Measurements from ENCODE around the gene RELL1.

DNA sequence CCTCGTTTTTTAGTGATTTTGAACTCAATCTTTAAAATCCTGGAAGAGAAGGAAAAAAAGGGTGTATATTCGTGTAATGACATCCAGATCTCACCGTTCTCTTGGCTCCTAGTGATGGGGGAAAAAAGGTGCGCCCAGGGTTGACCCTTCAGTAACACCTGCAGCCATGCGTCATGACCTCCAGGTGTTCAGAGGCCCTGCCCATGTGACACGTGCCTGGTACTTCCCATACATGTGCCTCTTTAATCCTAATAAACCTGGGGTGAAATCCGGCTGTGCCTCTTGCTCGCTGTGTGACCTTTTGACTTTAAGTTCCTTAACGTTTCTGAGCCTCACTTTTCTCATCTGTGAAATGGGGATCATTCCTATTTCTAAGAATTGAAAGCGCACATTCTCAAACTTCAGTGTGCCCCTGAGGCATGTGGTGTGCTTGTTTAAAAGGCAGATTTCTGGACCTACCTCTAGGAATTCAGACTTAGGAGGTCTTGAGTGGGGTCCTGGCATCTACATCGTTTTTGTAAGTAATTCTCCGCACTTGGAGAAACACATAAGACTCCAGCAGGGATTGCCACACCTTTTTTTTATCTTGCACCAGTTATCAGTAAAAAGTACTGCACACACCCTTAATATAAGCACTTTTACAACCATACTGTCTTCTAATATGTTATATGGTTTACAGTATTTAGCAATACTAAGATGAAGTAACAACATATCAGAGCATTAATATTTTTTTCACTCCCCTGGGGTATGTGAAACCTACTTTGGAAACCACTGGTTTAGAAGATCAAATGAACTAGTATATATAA lies 90.1 kb downstream of the RELL1 start:
- TF ChIP-seq, protein P1, sequence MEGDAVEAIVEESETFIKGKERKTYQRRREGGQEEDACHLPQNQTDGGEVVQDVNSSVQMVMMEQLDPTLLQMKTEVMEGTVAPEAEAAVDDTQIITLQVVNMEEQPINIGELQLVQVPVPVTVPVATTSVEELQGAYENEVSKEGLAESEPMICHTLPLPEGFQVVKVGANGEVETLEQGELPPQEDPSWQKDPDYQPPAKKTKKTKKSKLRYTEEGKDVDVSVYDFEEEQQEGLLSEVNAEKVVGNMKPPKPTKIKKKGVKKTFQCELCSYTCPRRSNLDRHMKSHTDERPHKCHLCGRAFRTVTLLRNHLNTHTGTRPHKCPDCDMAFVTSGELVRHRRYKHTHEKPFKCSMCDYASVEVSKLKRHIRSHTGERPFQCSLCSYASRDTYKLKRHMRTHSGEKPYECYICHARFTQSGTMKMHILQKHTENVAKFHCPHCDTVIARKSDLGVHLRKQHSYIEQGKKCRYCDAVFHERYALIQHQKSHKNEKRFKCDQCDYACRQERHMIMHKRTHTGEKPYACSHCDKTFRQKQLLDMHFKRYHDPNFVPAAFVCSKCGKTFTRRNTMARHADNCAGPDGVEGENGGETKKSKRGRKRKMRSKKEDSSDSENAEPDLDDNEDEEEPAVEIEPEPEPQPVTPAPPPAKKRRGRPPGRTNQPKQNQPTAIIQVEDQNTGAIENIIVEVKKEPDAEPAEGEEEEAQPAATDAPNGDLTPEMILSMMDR (IDR thresholded peaks at IDR 0.05; ENCODE audit: poor library complexity, severe bottlenecking), result no peak
- TF ChIP-seq EZH2 (IDR thresholded peaks at IDR 0.05; ENCODE audit: borderline replicate concordance, insufficient read depth, low read length, poor library complexity, severe bottlenecking) (no peak), POLR2AphosphoS5 (IDR thresholded peaks at IDR 0.05) (no peak), RAD21 (conservative IDR thresholded peaks at IDR 0.05) (no peak), EP300 (conservative IDR thresholded peaks at IDR 0.05; ENCODE audit: poor library complexity, severe bottlenecking) (no peak), SMC3 (conservative IDR thresholded peaks at IDR 0.05; ENCODE audit: poor library complexity) (no peak), TAF1 (IDR thresholded peaks at IDR 0.05; ENCODE audit: low read depth) (no peak), MXI1 (conservative IDR thresholded peaks at IDR 0.05; ENCODE audit: poor library complexity, severe bottlenecking) (no peak)
- TF ChIP-seq, protein P2, sequence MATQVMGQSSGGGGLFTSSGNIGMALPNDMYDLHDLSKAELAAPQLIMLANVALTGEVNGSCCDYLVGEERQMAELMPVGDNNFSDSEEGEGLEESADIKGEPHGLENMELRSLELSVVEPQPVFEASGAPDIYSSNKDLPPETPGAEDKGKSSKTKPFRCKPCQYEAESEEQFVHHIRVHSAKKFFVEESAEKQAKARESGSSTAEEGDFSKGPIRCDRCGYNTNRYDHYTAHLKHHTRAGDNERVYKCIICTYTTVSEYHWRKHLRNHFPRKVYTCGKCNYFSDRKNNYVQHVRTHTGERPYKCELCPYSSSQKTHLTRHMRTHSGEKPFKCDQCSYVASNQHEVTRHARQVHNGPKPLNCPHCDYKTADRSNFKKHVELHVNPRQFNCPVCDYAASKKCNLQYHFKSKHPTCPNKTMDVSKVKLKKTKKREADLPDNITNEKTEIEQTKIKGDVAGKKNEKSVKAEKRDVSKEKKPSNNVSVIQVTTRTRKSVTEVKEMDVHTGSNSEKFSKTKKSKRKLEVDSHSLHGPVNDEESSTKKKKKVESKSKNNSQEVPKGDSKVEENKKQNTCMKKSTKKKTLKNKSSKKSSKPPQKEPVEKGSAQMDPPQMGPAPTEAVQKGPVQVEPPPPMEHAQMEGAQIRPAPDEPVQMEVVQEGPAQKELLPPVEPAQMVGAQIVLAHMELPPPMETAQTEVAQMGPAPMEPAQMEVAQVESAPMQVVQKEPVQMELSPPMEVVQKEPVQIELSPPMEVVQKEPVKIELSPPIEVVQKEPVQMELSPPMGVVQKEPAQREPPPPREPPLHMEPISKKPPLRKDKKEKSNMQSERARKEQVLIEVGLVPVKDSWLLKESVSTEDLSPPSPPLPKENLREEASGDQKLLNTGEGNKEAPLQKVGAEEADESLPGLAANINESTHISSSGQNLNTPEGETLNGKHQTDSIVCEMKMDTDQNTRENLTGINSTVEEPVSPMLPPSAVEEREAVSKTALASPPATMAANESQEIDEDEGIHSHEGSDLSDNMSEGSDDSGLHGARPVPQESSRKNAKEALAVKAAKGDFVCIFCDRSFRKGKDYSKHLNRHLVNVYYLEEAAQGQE (IDR thresholded peaks at IDR 0.05; ENCODE audit: borderline replicate concordance), result no peak

All from neural cell (in vitro differentiated cells).